HEK293 (cell line): ENCODE measurements around the gene ZNF181.

Experiments used
- CTCF ChIA-PET: fragments of 350-600 bp; formaldehyde crosslinking; extraction: SDS; loops from one replicate; lab custom pipeline; 2021; ENCODE audit warnings: antibody characterized with exemption; lab: Yijun Ruan, JAX
- POLR2A ChIA-PET: fragments of 300-600 bp; formaldehyde crosslinking; extraction: SDS; loops from one replicate; lab custom pipeline; 2020; ENCODE audit warnings: antibody characterized with exemption, inconsistent platforms; lab: Yijun Ruan, JAX
- H3K27ac ChIP-seq: fragments of 200-500 bp; sonication (Bioruptor generic); 2 replicates; pipeline ENCODE4 v1.5.1; 2014; ENCODE audit warnings: low read depth, low read length, control low read depth, inconsistent platforms; ENCODE audit errors: extremely low read depth
- H3K36me3 ChIP-seq, 2 experiments: fragments of 200-500 bp in 1 of 2; sonication (Bioruptor generic) in 1 of 2; 1 replicate in 1 of 2; 2 replicates in 1 of 2; pipeline ENCODE4 v1.5.1; 2014 to 2017; ENCODE audit warnings: inconsistent platforms in 2 of 2, low read length in 2 of 2; ENCODE audit not compliant: control insufficient read depth in 2 of 2, insufficient read depth in 1 of 2
- H3K4me1 ChIP-seq: fragments of 200-500 bp; sonication (Bioruptor generic); 2 replicates; pipeline ENCODE4 v1.5.1; 2014; ENCODE audit warnings: mild to moderate bottlenecking, low read length, inconsistent platforms; ENCODE audit not compliant: control insufficient read depth, insufficient read depth
- H3K4me3 ChIP-seq: 2 replicates; pipeline ENCODE4 v1.5.1; 2011; ENCODE audit warnings: low read depth, mild to moderate bottlenecking, control low read depth, low read length, moderate library complexity
- H3K9me3 ChIP-seq: fragments of 200-500 bp; sonication (Bioruptor generic); 2 replicates; pipeline ENCODE4 v1.5.1; 2014; ENCODE audit warnings: low read depth, low read length, inconsistent platforms; ENCODE audit not compliant: control insufficient read depth, insufficient read depth
- BCL11A ChIP-seq: fragments of 450-650 bp; formaldehyde crosslinking; IDR thresholded peaks from 2 replicates; pipeline ENCODE4 v1.5.1; 2016; ENCODE audit warnings: low read depth, missing biosample characterization, missing genetic modification characterization
- GFI1B ChIP-seq: fragments of 450-650 bp; formaldehyde crosslinking; IDR thresholded peaks from 2 replicates; pipeline ENCODE4 v1.5.1; 2016; ENCODE audit warnings: missing biosample characterization, missing genetic modification characterization
- GLIS1 ChIP-seq: fragments of 450-650 bp; formaldehyde crosslinking; IDR thresholded peaks from 2 replicates; pipeline ENCODE4 v1.5.1; 2016; ENCODE audit warnings: missing biosample characterization, missing genetic modification characterization
- MYNN ChIP-seq: fragments of 450-650 bp; formaldehyde crosslinking; IDR thresholded peaks from 2 replicates; pipeline ENCODE4 v1.5.1; 2016; ENCODE audit warnings: missing biosample characterization, missing genetic modification characterization, borderline replicate concordance
- ZBTB6 ChIP-seq: fragments of 450-650 bp; formaldehyde crosslinking; IDR thresholded peaks from 2 replicates; pipeline ENCODE4 v1.5.1; 2017; ENCODE audit warnings: missing biosample characterization, missing genetic modification characterization
- ZNF114 ChIP-seq: fragments of 450-650 bp; formaldehyde crosslinking; IDR thresholded peaks from 2 replicates; pipeline ENCODE4 v1.5.0; 2017; ENCODE audit warnings: missing biosample characterization, missing genetic modification characterization
- ZNF133 ChIP-seq: fragments of 450-650 bp; formaldehyde crosslinking; IDR thresholded peaks from 2 replicates; pipeline ENCODE4 v1.5.1; 2016; ENCODE audit warnings: missing biosample characterization, missing genetic modification characterization
- ZNF169 ChIP-seq: fragments of 450-650 bp; formaldehyde crosslinking; IDR thresholded peaks from 2 replicates; pipeline ENCODE4 v1.5.1; 2016; ENCODE audit warnings: missing biosample characterization, missing genetic modification characterization
- ZNF18 ChIP-seq: fragments of 450-650 bp; formaldehyde crosslinking; IDR thresholded peaks from 2 replicates; pipeline ENCODE4 v1.5.1; 2016; ENCODE audit warnings: missing biosample characterization, missing genetic modification characterization
- ZNF19 ChIP-seq: fragments of 450-650 bp; formaldehyde crosslinking; IDR thresholded peaks from 2 replicates; pipeline ENCODE4; 2016; ENCODE audit warnings: missing biosample characterization, missing genetic modification characterization, low read depth
- ZNF292 ChIP-seq: fragments of 450-650 bp; formaldehyde crosslinking; IDR thresholded peaks from 2 replicates; pipeline ENCODE4 v1.5.1; 2016; ENCODE audit warnings: low read depth, missing biosample characterization, missing genetic modification characterization, borderline replicate concordance
- ZNF311 ChIP-seq: fragments of 450-650 bp; formaldehyde crosslinking; IDR thresholded peaks from 2 replicates; pipeline ENCODE4 v1.5.1; 2017; ENCODE audit warnings: missing biosample characterization, missing genetic modification characterization, borderline replicate concordance
- ZNF350 ChIP-seq: fragments of 450-650 bp; formaldehyde crosslinking; IDR thresholded peaks from 2 replicates; pipeline ENCODE4 v1.5.0; 2017; ENCODE audit warnings: missing biosample characterization, mild to moderate bottlenecking, missing genetic modification characterization
- ZNF404 ChIP-seq: fragments of 450-650 bp; formaldehyde crosslinking; IDR thresholded peaks from 2 replicates; pipeline ENCODE4 v1.5.1; 2017; ENCODE audit warnings: missing biosample characterization, missing genetic modification characterization
- ZNF521 ChIP-seq: fragments of 450-650 bp; formaldehyde crosslinking; IDR thresholded peaks from 2 replicates; pipeline ENCODE4 v1.5.1; 2017; ENCODE audit warnings: missing biosample characterization, mild to moderate bottlenecking, missing genetic modification characterization
- ZNF529 ChIP-seq: fragments of 450-650 bp; formaldehyde crosslinking; IDR thresholded peaks from 2 replicates; pipeline ENCODE4 v1.5.1; 2017; ENCODE audit warnings: missing genetic modification characterization, missing biosample characterization; ENCODE audit not compliant: insufficient replicate concordance
- ZNF544 ChIP-seq: fragments of 450-650 bp; formaldehyde crosslinking; IDR thresholded peaks from 2 replicates; pipeline ENCODE4 v1.5.0; 2017; ENCODE audit warnings: missing biosample characterization, missing genetic modification characterization
- ZNF548 ChIP-seq: fragments of 450-650 bp; formaldehyde crosslinking; IDR thresholded peaks from 2 replicates; pipeline ENCODE4 v1.5.1; 2016; ENCODE audit warnings: missing biosample characterization, missing genetic modification characterization
- ZNF677 ChIP-seq: fragments of 450-650 bp; IDR thresholded peaks from 2 replicates; pipeline ENCODE4 v1.5.0; 2018; ENCODE audit warnings: missing biosample characterization, mild to moderate bottlenecking, missing genetic modification characterization, moderate library complexity
- ZNF701 ChIP-seq: fragments of 450-650 bp; formaldehyde crosslinking; IDR thresholded peaks from 2 replicates; pipeline ENCODE4 v1.5.1; 2016; ENCODE audit warnings: missing biosample characterization, missing genetic modification characterization
- ZSCAN30 ChIP-seq: fragments of 450-650 bp; IDR thresholded peaks from 2 replicates; pipeline ENCODE4 v1.5.1; 2018; ENCODE audit warnings: missing biosample characterization, mild to moderate bottlenecking, missing genetic modification characterization, moderate library complexity
- TF ChIP-seq, protein P1 (sequence below): fragments of 450-650 bp; formaldehyde crosslinking; IDR thresholded peaks from 2 replicates; pipeline ENCODE4 v1.5.1; 2016; ENCODE audit warnings: missing biosample characterization, missing genetic modification characterization

The ZNF181 gene

DNA sequence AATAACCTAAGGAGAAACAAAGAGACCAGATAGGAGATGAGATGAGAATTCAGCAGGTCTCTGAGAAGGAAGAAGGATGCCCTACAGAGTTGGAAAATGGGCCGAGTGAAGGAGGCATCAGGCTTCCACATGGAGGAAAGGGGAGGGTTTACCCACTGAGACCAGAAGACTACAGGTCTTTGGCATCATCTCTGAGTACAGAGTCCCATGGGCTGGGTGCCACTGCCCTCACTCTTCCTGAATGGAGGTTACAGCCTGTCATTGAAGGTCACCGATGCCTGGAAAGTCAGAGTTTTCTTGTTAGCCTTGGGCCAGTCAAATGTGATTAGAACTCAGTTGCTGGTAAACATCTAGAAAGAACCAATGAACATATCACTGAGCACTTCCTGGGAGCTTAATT lies 46.7 kb upstream of the ZNF181 start:
- Histone ChIP-seq H3K4me3 (no peak overlapping the region), H3K36me3 (peaks cover 27 to 28% of the 10 kb centered on the region in 2 experiments), H3K27ac (no peak overlapping the region), H3K9me3 (peaks cover 40% of the 10 kb centered on the region), H3K4me1 (no peaks in the 10 kb centered on the region)
- ChIA-PET POLR2A (interaction anchor here (1.7 kb wide), 1 partner anchor 10 kb away, joined by 10 read pairs; the partner anchor contains the start of genes SCGB2B2 and ZNF302), CTCF (interaction anchor here (0.6 to 3.2 kb wide), 4 partner anchors 25 to 448 kb away, joined by 3 to 16 read pairs (median 3); no protein-coding TSS in a partner anchor)
- no peak for TF ChIP-seq ZNF701 (tag by site-specific recombination)
- no peak for TF ChIP-seq ZNF18 (tag by site-specific recombination)
- no peak for TF ChIP-seq ZNF521 (tag by site-specific recombination)
- TF ChIP-seq ZBTB6 (tag by site-specific recombination) = no peak
- TF ChIP-seq BCL11A (tag by site-specific recombination) = no peak
- TF ChIP-seq GFI1B (tag by site-specific recombination) = no peak

DNA sequence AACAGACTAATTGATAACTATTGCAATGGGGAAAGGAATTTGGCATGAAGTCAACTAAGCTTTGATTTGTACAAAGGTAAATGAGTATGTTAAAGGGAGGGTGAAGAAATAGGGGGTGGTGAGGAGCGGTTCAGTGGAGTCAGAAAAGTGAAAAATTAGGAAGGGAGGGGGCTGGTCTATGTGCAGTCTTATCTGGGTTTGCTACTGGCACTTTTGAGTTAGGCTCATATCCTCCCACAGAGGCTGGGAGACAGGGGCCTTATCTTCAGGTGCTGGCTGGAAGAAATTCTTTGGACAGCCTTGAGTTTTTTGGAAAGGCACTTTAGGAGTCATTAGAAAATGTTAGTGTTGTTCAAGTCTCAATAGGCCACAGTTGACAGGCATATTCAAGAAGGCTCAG lies 45.5 kb upstream of the ZNF181 start:
- Histone ChIP-seq H3K36me3 (peaks cover 14 to 16% of the 10 kb centered on the region in 2 experiments), H3K27ac (no peak overlapping the region), H3K4me3 (no peak overlapping the region), H3K9me3 (peaks cover 34% of the 10 kb centered on the region), H3K4me1 (peaks cover 3% of the 10 kb centered on the region; the same call in 1 of the 2 replicates)
- POLR2A ChIA-PET = interaction anchor here (0.7 to 1.6 kb wide), 3 partner anchors 11 to 1394 kb away, joined by 4 to 7 read pairs (median 6); partner anchors contain the start of genes SCGB2B2 and ZNF302
- CTCF ChIA-PET = interaction anchor here (3.2 kb wide), 1 partner anchor 48 kb away, joined by 16 read pairs; no protein-coding TSS in a partner anchor
- peak; percentile 89 for TF ChIP-seq ZNF677 (tag by site-specific recombination)
- TF ChIP-seq GLIS1 (tag by site-specific recombination) = no peak

GRCh38 chr19:34690372-34690771 lies 43.7 kb upstream of the ZNF181 start:
- Histone ChIP-seq H3K27ac (no peak overlapping the region), H3K36me3 (no peaks in the 10 kb centered on the region; a peak in 2 of 3 replicates), H3K9me3 (peaks cover 32% of the 10 kb centered on the region), H3K4me3 (no peak overlapping the region), H3K4me1 (peaks cover 3% of the 10 kb centered on the region; the same call in 1 of the 2 replicates)
- CTCF ChIA-PET = interaction anchor here (3.2 kb wide), 1 partner anchor 50 kb away, joined by 16 read pairs; no protein-coding TSS in a partner anchor
- POLR2A ChIA-PET = interaction anchor here (1.2 kb wide), 1 partner anchor 13 kb away, joined by 5 read pairs; the partner anchor contains the start of genes SCGB2B2 and ZNF302
- TF ChIP-seq, protein P1, sequence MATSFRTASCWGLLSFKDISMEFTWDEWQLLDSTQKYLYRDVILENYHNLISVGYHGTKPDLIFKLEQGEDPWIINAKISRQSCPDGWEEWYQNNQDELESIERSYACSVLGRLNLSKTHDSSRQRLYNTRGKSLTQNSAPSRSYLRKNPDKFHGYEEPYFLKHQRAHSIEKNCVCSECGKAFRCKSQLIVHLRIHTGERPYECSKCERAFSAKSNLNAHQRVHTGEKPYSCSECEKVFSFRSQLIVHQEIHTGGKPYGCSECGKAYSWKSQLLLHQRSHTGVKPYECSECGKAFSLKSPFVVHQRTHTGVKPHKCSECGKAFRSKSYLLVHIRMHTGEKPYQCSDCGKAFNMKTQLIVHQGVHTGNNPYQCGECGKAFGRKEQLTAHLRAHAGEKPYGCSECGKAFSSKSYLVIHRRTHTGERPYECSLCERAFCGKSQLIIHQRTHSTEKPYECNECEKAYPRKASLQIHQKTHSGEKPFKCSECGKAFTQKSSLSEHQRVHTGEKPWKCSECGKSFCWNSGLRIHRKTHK = 0 out of 2 replicates have a peak, but pooled peaks have one; percentile 8
- TF ChIP-seq ZNF114 (tag by site-specific recombination) (0 out of 2 replicates have a peak, but pooled peaks have one; percentile 20), ZNF169 (tag by site-specific recombination) (peak; percentile 58; the same call in 1 of the 2 replicates), ZNF292 (tag by site-specific recombination) (no peak), ZNF529 (tag by site-specific recombination) (no peak), ZNF544 (tag by site-specific recombination) (peak; percentile 79), ZNF521 (tag by site-specific recombination) (no peak), ZNF19 (tag by site-specific recombination) (0 out of 2 replicates have a peak, but pooled peaks have one; percentile 14), ZNF133 (0 out of 2 replicates have a peak, but pooled peaks have one; percentile 31), ZNF548 (tag by site-specific recombination) (peak; percentile 52; the same call in 1 of the 2 replicates), ZNF404 (tag by site-specific recombination) (peak; percentile 55; the same call in 1 of the 2 replicates), ZNF311 (tag by site-specific recombination) (peak; percentile 99), ZNF350 (peak; percentile 55; the same call in 1 of the 2 replicates), MYNN (no peak), ZSCAN30 (tag by site-specific recombination) (no peak)
